Cerebellar cortex (tissue), 1 donor: ENCODE measurements around the gene NIBAN1.
"Not testable (repeated sequence)": the region's sequence is repeated elsewhere in the genome, so short reads cannot be mapped to it uniquely, and the experiment has no call there.

Experiments
- DNase-seq: peaks from one replicate; pipeline ENCODE4 v3.0.0-alpha.2; 2015; ENCODE audit warnings: low spot score

Gene NIBAN1

GRCh38 chr1:184974056-184974836, at the start of gene NIBAN1:
Gene NIBAN1 (minus strand): TSS chr1:184974508. CDS start chr1:184974356, 152 bp downstream.
- no peak for DNase-seq

GRCh38 chr1:185017966-185018365, 43.7 kb upstream of the NIBAN1 start:
- DNase-seq, result no peak

- DNase-seq, result no peak
Observed at GRCh38 chr1:185017338-185017737, 43.0 kb upstream of the NIBAN1 start.

DNA sequence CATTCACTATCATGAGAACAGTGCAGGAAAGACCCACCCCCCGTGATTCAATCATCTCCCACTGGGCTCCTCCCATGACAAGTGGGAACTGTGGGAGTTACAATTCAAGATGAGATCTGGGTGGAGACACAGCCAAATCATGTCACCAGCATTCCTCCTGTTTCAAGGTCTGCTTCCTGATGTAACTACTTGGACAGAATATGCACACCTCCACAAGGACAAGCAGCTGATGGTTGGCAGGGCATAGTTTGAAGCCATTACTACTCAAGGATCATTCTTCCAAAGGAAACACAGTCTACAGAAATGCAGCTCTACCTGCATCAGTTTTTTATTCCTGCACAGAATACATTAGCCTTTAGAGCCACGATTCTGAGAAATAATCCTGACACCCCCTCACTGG, 42.6 kb upstream of the NIBAN1 start:
- no peak for DNase-seq

DNA sequence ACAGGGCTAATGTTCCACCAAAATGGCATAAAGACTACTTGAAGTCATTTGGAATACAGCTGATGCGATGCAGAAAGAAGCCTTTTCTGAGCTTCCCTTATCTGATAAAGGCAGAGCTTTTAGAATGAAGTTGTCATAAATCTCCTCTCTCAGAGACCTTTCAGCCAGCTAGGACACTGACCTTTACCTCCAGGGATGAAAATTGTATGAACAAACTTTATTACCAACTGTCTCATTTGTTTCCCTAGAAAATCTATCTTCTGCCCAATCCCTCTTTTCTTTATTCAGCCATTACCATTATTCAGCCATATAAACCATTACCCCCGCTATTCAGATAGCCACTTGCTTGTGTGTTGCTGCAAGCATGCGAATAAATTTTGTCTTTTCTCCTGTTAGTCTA, 41.3 kb upstream of the NIBAN1 start:
- DNase-seq, result no peak

GRCh38 chr1:185014941-185015340, 40.6 kb upstream of the NIBAN1 start:
- DNase-seq, result no peak

DNA sequence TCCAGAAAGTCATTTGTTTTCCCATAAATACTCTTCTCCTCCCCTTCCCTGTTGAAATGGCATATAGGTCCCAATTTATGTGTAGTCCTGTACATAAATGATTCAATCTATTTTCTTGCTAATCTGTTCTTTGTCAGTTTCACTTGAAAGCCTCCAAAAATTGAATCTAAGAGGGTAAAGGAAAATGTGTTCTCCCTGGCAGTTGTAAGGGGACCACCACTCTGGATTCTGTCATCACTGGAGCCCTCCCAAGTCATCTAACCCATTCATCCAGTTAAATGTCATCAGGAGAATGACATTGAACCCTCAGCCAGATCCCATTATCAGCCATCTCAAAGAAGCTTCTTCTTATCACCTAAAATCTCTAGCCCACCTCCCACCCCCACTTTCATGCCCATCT, 36.1 kb upstream of the NIBAN1 start:
- no peak for DNase-seq

- no peak for DNase-seq
Observed at GRCh38 chr1:185008838-185009237, 34.5 kb upstream of the NIBAN1 start.

GRCh38 chr1:185001312-185001880, 27.1 kb upstream of the NIBAN1 start:
- DNase-seq, result not testable (repeated sequence)

- DNase-seq, result not testable (repeated sequence)
Observed at GRCh38 chr1:184999974-185000373, 25.7 kb upstream of the NIBAN1 start.

- no peak for DNase-seq
Observed at GRCh38 chr1:184994301-184994700, 20.0 kb upstream of the NIBAN1 start.

- DNase-seq, result no peak
Observed at GRCh38 chr1:184992271-184992670, 18.0 kb upstream of the NIBAN1 start.

DNA sequence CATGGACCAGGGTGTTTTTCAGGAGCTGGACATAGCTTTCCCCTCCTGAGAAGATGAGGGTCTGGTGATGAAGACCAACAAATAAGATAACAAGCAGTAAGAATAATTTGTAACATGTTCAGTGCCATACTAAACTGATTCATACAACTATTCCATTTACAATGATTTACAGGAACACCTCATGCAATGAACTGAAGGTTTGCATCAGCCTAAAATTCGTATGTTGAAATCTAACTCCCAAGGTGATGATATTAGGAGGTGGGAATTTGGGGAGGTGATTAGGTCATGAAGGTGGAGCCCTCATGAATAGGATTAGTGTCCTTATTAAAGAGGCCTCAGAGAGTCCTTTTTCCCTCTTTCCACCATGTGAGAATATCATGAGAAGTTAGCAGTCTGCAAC, 15.9 kb upstream of the NIBAN1 start:
- DNase-seq, result no peak

DNA sequence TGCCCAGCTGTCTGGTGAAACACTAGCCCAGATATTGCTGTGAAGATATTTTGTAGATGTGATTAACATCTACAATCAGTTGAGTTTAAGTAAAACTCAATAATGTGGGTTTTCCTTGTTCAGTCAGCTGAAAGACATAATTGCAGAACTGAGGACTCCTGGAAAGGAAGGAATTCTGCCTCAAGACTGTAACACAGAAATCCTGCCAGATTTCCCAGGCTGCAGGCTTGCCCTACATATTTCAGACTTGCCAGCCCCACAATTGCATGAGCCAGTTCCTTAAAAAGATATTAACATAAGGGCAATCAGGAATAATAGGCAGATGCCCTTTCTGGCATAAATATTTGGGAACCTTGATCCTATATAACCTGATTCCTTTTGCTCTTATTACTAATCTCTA, 14.2 kb upstream of the NIBAN1 start:
- DNase-seq, result no peak

DNA sequence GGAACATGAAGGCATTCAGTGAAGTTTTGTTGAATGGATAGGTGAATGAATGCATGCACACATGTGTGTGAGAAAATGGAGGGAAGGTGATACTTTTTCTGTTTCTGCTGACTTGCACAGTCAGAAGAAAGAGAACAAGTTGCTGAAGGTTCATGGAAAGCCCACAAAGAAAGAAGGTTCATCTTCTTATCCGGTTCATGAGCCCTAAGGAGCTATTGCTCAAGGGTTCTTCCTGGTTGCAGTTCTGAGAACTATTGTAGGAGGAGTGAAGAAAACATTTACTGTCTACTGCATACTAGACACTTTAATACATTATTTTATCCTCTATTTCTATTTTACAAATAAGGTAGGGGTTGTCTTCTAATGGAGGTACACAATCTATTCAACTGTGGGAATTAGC, 13.4 kb upstream of the NIBAN1 start:
- no peak for DNase-seq

DNA sequence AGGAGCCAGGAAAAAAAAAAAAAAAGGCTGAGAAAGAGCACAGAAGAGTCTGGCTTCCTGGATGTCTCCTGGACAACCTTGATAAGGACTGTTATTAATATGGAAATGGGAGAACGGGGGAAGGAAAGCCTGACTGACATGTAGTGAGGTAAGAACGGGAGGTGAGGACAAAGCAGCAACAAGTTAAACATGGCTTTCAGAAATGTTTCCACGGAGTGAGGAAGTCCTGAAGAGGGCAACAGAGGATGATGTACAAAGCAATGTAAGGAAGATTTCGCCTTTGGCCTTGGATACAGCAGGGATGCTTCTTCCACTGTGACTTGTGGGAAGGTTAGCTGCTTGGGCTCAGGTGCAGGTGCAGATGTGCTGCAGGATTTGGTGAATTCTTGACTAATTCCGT, 11.9 kb upstream of the NIBAN1 start:
- peak; percentile 28 for DNase-seq

- DNase-seq, result peak; percentile 51
Observed at GRCh38 chr1:184982002-184982954, 8.0 kb upstream of the NIBAN1 start.

- DNase-seq, result no peak
Observed at GRCh38 chr1:184980726-184981125, 6.4 kb upstream of the NIBAN1 start.

GRCh38 chr1:184975208-184975870, 1.0 kb upstream of the NIBAN1 start:
- DNase-seq, result no peak

GRCh38 chr1:184974837-184975115, 468 bp upstream of the NIBAN1 start:
- DNase-seq, result no peak

DNA sequence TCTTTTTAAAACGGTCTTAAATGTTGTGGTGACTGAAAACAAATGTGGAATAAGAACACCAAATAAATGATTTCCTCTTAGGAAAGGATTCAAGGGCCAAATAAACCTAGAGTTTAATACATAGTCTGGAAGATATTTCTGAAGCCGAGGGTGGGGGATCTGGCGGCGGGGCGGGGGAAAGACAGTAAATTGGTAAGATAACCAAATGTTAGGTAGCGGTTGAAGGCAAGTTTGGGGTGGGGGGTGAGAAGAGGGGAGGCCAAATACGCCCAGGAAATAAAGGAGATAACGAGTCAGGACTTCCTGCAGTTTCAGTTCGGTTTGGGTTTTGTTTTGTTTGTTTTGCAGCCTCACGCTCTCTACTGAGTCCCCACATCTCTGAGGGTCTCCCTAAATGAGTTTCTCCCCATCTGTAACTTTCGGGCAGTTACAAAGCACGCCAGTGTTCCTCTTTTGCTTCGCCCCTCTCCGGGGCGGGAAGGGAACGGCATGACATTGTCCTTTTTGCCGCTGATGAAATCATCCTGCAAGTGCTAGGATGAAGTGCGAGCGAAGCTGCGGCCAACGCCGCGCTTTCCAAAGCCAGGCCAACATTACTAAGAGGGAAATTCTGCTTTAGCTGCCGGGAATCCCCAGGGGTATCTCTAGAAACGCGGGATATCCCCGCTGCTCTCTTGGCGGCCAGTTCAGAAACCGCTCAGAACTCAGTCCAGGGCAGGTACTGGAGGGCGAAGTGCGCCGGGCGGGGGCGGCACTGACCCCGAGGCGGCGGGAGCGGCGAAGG, 844 bp downstream of the NIBAN1 start:
- DNase-seq, result peak; percentile 10
